CD1c-positive myeloid dendritic cell (primary cell): Measurements from ENCODE around the gene VIP.

Experiments
- DNase-seq: peaks from one replicate; pipeline ENCODE4 v3.0.0-alpha.2; 2016; ENCODE audit errors: extremely low spot score

Gene VIP

GRCh38 chr6:152783217-152783878 lies 32.8 kb downstream of the VIP start:
- DNase-seq, result no peak

- DNase-seq, result no peak
Measured at GRCh38 chr6:152794696-152795095, 44.1 kb downstream of the VIP start.

DNA sequence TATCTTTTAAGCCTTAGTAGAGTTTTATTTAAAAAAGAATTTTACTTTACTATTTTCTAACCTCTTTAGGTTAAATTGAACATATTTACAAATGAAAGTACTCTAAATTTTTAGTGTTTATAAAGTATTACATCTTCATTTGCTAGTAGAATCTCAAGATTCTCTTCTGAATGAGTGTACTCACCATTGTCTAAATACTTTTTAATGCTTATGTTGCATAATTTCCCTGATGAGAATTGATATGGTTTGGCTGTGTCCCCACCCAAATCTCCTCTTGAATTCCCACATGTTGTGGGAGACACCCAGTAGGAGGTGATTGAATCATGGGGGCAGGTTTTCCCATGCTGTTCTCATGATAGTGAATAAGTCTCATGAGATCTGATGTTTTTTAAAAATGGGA lies 53.6 kb downstream of the VIP start:
- no peak for DNase-seq
